IPS-NIHi11 (cell line): Measurements from ENCODE around the gene PRIM1.
"Not testable (repeated sequence)": the region's sequence is repeated elsewhere in the genome, so short reads cannot be mapped to it uniquely, and the experiment has no call there.

Experiments
- DNase-seq: peaks from one replicate; pipeline ENCODE4 v3.0.0; 2012; ENCODE audit warnings: mixed read lengths, low spot score

The PRIM1 gene

DNA sequence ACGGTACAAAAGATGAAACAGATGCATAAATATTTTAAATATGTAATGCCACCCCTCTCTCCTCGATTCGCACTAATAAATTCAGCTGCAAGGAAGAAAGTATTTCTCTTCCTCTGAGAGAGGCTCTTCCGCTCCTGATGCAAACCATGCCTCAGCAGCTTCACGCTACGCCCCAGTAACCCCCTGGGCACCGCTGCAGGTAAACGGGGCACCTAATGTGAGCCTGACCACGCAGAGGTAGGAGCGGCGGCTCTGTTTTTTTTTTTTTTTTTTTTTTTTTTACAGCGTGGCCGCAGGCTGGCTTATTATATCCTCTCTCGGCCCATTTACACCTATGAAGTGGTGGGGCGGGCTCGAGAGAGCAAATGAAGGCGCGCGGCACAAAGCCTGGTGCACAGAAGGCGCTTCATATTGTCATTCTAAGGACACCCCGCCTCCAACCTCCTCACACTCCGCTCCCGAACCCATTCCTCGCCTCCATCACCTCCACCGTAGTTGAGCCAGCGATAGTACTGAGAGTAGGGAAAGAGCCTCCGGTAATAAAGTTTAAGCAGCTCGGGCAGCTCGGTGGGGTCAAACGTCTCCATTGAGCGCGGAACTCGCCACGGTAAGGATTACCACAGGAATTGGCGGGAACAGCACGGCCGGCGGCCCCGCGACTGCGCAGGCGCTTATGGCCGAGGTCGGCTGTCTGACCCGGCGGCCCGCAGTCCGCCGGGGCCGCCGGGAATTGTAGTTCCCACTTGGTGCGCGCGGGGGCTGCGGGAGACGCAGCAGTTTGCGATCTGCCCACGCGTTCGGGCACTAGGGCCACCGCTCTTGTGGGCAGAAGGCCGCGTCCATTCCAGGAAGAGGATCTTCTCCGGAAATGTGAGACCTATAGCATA lies at the start of gene PRIM1:
Gene PRIM1, minus strand, starts transcription at position 612 of the 887 bp plus-strand sequence. Its CDS starts 25 bp downstream, at position 587.
- DNase-seq = peak; percentile 98

DNA sequence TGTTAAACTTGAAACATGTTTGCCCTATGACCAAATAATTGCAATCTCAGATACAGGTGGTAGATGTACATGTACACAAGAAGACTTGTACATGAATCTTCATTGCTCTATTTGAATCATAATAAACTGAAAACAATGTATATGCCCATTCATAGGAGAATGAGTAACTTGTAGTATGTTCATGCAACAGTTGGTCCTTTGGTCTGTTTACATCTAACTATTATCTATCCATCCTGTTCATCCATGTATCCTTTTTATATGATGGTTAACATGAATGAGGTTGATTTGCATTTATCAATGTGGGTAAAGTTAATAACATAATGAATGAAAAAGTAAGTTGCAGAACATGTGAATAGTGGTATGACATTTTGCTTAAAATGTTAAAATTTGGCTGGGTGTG lies 48.1 kb upstream of the PRIM1 start:
- no peak for DNase-seq

DNA sequence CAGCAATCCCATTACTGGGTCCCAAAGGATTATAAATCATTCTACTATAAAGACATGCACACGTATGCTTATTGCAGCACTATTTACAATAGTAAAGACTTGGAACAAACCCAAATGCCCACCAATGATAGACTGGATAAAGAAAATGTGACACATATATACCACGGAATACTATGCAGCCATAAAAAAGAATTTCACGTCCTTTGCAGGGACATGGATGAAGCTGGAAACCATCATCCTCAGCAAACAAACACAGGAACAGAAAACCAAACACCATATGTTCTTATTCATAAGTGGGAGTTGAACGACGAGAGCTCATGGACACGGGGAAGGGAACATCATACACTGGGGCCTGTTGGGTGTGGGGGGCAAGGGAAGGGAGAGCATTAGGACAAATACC lies 47.2 kb upstream of the PRIM1 start:
- not testable (repeated sequence) for DNase-seq

- DNase-seq = not testable (repeated sequence)
Observed at GRCh38 chr12:56795791-56796190, 43.7 kb upstream of the PRIM1 start.

DNA sequence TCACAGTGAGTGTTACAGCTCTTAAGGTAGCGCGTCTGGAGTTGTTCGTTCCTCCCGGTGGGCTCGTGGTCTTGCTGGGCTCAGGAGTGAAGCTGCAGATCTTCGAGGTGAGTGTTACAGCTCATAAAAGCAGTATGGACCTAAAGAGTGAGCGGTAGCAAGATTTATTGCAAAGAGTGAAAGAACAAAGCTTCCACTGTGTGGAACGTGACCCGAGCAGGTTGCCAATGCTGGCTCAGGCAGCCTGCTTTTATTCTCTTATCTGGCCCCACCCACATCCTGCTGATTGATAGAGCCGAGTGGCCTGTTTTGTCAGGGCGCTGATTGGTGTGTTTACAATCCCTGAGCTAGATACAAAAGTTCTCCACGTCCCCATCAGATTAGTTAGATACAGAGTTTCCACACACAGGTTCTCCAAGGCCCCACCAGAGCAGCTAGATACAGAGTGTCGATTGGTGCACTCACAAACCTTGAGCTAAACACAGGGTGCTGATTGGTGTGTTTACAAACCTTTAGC lies 43.0 kb upstream of the PRIM1 start:
- DNase-seq = not testable (repeated sequence)

DNA sequence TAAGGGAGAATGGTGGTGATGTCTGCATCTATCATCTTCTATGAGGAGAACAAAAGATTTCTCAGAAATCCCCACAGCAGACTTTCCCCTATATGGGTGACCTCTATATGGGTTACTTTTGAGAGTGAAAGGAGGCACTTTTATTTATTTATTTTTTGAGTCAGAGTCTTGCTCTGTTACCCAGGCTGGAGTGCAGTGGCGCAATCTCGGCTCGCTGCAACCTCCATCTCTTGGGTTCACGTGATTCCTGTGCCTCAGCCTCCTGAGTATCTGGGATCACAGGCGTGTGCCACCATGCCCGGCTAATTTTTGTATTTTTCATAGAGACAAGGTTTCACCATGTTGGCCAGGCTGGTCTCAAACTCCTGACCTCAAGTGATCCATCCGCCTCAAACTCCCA lies 41.0 kb upstream of the PRIM1 start:
- not testable (repeated sequence) for DNase-seq

GRCh38 chr12:56792678-56793077 lies 40.6 kb upstream of the PRIM1 start:
- DNase-seq = no peak

GRCh38 chr12:56789429-56789828 lies 37.3 kb upstream of the PRIM1 start:
- not testable (repeated sequence) for DNase-seq

- DNase-seq = no peak
Observed at GRCh38 chr12:56787498-56787897, 35.4 kb upstream of the PRIM1 start.

DNA sequence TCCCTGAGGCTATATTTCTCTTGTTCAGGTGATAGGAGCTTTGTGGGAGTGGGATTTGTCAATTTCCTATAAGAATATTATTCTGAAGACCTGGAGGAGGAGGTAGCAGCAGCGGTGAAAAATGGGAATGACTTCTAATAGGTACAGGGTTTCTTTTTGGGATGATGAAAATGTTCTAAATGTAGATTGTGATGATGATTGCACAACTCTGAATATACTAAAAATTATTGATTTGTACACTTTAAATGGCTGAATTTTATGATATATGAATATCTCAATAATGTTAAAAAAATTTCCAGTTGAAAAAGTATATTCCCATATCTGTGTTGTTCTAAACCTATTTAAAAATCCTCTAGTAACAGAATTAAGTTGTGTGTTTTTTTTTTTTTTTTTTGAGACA lies 33.8 kb upstream of the PRIM1 start:
- DNase-seq = no peak

DNA sequence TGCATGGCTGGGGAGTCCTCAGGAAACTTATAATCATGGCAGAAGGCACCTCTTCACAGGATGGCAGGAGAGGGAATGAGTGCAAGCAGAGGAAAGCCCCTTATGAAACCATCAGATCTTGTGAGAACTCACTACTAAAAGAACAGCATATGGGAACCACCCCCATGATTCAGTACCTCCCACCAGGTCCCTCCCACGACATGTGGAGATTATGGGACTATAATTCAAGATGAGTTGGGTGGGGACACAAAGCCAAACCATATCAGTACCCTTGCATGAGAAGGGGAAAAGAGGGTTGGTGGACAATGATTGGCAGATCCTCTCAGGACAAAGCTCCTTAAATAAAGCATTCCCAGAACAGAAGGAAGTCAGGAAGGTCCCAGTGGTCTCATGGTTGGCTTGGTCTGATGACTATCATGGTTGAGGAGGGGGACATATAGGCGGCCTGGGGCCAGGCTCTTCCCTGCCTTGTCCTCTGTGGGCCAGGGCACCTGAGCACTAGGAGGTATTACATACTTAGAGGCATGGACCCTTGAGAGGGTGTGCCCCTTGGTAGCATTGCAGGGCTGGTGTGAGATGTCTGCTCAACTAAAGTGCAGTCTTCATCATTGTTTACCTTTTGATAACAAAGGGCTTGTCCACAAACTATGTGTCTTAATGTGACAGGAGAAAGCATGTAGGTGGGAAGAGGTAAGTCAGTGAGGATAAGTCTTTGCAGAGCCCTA lies 33.2 kb upstream of the PRIM1 start:
- DNase-seq = no peak

DNA sequence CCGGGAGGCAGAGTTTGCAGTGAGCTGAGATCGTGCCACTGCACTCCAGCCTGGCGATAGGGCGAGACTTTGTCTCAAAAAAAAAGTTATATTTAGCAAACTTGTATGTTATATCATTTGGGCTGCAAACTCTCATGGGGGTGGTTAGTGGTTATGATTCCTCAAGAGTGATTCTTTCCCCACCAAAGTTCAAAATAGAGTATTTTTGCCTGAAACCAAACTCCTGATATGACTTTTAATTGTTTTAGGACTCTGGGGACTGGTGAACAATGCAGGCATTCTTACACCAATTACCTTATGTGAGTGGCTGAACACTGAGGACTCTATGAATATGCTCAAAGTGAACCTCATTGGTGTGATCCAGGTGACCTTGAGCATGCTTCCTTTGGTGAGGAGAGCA lies 29.6 kb upstream of the PRIM1 start:
- DNase-seq = no peak

GRCh38 chr12:56778756-56779155 lies 26.6 kb upstream of the PRIM1 start:
- no peak for DNase-seq

GRCh38 chr12:56776654-56777053 lies 24.5 kb upstream of the PRIM1 start:
- no peak for DNase-seq

- no peak for DNase-seq
Observed at GRCh38 chr12:56775638-56776037, 23.5 kb upstream of the PRIM1 start.

GRCh38 chr12:56773113-56773512 lies 21.0 kb upstream of the PRIM1 start:
- no peak for DNase-seq

DNA sequence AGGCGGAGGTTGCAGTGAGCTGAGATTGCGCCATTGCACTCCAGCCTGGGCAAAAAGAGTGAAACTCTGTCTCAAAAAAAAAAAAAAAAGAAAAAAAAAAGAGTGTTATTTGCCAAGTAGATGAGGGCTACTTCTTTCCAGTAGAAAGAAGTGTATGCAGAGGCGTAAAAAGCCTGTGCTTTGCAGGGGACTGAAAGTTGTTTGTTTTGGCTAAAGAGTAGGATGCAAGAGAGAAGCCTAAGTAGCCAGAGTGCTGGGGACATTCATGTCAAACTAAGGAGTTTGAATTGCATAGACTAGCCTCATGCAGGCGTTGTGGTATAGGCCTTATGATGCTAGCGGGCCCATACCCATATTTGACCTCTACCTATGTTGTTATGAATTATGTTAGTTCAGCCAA lies 20.5 kb upstream of the PRIM1 start:
- no peak for DNase-seq

- no peak for DNase-seq
Observed at GRCh38 chr12:56769868-56770267, 17.7 kb upstream of the PRIM1 start.

DNA sequence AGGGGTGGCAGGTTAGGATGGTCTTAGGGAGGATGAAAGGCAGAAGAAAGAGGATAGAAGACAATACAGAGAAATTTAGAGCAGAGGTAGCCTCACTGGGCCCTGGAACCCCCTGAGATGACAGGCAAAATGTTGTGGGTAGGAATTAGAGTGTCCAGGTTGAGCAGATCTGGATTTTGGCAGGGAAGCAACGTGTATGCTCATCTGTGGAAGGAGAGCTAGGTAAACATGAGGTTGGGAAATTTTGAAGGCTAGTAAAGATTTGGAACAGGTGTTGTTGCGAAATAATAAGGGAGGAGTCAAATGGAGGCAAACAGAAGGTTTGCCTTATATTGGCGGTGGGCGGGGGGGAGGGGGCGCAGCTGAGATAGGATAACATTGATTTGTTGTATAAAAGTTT lies 16.3 kb upstream of the PRIM1 start:
- DNase-seq = no peak

- DNase-seq = no peak
Observed at GRCh38 chr12:56766535-56766934, 14.4 kb upstream of the PRIM1 start.

- no peak for DNase-seq
Observed at GRCh38 chr12:56763753-56764657, 11.9 kb upstream of the PRIM1 start.

DNA sequence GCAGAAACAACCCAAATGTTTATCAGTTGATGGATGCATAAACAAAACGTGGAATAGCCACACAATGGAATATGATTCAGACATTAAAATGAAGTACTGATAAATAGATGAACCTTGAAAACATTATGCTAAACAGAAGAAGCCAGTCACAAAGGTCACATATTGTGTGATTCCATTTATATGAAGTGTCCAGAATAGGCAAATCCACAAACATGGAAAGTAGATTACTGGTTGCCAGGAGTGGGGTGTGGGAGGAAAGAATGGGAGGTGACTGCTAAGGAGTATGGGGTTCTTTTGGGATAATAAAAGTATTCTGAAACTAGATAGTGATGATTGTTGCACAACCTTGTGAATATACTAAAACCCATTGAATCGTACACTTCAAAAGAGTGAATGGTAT lies 9.7 kb upstream of the PRIM1 start:
- no peak for DNase-seq
